HepG2 (cell line): ENCODE results near the gene VGLL4. TPM values are rescaled to one million over a fixed set of nuclear protein-coding genes. Genes with fewer than 3 reads are reported as not detected.

Experiments
- ATAC-seq: fragments of 200-7000 bp; cut with Tn5 transposase; 3 replicates; pipeline ENCODE4 v1.9.1; 2020; ENCODE audit warnings: mild to moderate bottlenecking, moderate library complexity
- BruUV-seq: library from RNA; stranded (reverse); fragments of 400-500 nt; replicated peaks from 2 replicates; lab custom pipeline; 2021; lab: Mats Ljungman, UMichigan
- CTCF ChIA-PET: fragments of 300-600 bp; formaldehyde crosslinking; extraction: SDS; loops from one replicate; lab custom pipeline; 2021; ENCODE audit warnings: low total read pairs, inconsistent platforms, low intra/inter-chr PET ratio; lab: Yijun Ruan, JAX
- POLR2A ChIA-PET: fragments of 350-600 bp; sonication (Branson Sonifier 250); formaldehyde crosslinking; loops from one replicate; lab custom pipeline; 2020; ENCODE audit warnings: antibody characterized with exemption, inconsistent platforms; lab: Yijun Ruan, JAX
- DNase-seq: peaks from one replicate; pipeline ENCODE4 v3.0.0-alpha.2; 2015; ENCODE audit warnings: low spot score
- FAIRE-seq: peaks from 3 replicates; lab custom pipeline; 2011; peaks lifted over from hg19 to GRCh38; lab: Jason Lieb, UNC
- H2AFZ ChIP-seq: one replicate; pipeline ENCODE4 v1.6.1; 2011; ENCODE audit warnings: low read length, inconsistent platforms
- H3K27ac ChIP-seq: fragments of 300-600 bp; 3 replicates; pipeline ENCODE4 v1.8.0; 2011; ENCODE audit warnings: mixed run types, mild to moderate bottlenecking, mixed read lengths, low read length, inconsistent platforms; ENCODE audit not compliant: insufficient read depth; ENCODE audit errors: extremely low read length
- H3K27me3 ChIP-seq, 2 experiments: fragments of 200-600 bp in 1 of 2; 2 replicates in 1 of 2; 3 replicates in 1 of 2; pipeline versions ENCODE4 v1.6.0 to v1.8.0; 2011; ENCODE audit warnings: low read length in 2 of 2, mild to moderate bottlenecking in 2 of 2, moderate library complexity in 2 of 2, inconsistent platforms in 1 of 2; ENCODE audit not compliant: insufficient read depth in 2 of 2, control insufficient read depth in 1 of 2
- H3K36me3 ChIP-seq, 2 experiments: fragments of 200-600 bp in 1 of 2; replicated peaks in 1 of 2; 2 replicates in 1 of 2; 3 replicates in 1 of 2; pipeline versions ENCODE4 v1.5.1 to v1.8.0; 2011; ENCODE audit warnings: low read length in 2 of 2, inconsistent platforms in 1 of 2; ENCODE audit not compliant: insufficient read depth in 2 of 2, control insufficient read depth in 1 of 2
- H3K4me1 ChIP-seq: 2 replicates; pipeline ENCODE4 v1.5.1; 2012; ENCODE audit warnings: low read length, inconsistent platforms; ENCODE audit not compliant: insufficient read depth
- H3K4me2 ChIP-seq: 2 replicates; pipeline ENCODE4 v1.6.0; 2011; ENCODE audit warnings: low read depth, low read length, inconsistent platforms
- H3K4me3 ChIP-seq, 3 experiments: fragments of 200-600 bp in 1 of 3; sonication (generic), shearing (Covaris generic) in 1 of 3; replicated peaks in 1 of 3; 2 replicates each; pipeline ENCODE4 v1.5.1; 2011 to 2016; ENCODE audit warnings: low read length in 3 of 3, inconsistent platforms in 2 of 3, low read depth in 2 of 3, mild to moderate bottlenecking in 2 of 3, control low read depth in 1 of 3, mixed read lengths in 1 of 3; ENCODE audit not compliant: insufficient read depth in 1 of 3
- H3K79me2 ChIP-seq: one replicate; pipeline ENCODE4 v1.6.1; 2011; ENCODE audit warnings: low read length, inconsistent platforms; ENCODE audit not compliant: insufficient read depth
- H3K9ac ChIP-seq: 2 replicates; pipeline ENCODE4 v1.6.0; 2011; ENCODE audit warnings: mild to moderate bottlenecking, low read depth, low read length, inconsistent platforms; ENCODE audit not compliant: insufficient read depth
- H3K9me3 ChIP-seq: 2 replicates; pipeline ENCODE4 v1.5.1; 2012; ENCODE audit warnings: mild to moderate bottlenecking, low read length
- H4K20me1 ChIP-seq: 2 replicates; pipeline ENCODE4 v1.6.0; 2011; ENCODE audit warnings: inconsistent platforms, mild to moderate bottlenecking, low read length, moderate library complexity; ENCODE audit not compliant: insufficient read depth
- AGO2 ChIP-seq: fragments of 200-400 bp; formaldehyde crosslinking; optimal IDR thresholded peaks from 2 replicates; pipeline ENCODE3; 2017; ENCODE audit warnings: mild to moderate bottlenecking, low read depth, low read length, moderate library complexity
- HHEX ChIP-seq: IDR thresholded peaks from 2 replicates; pipeline ENCODE4 v1.6.1; 2016; ENCODE audit warnings: control low read depth
- MAF1 ChIP-seq: sonication (generic); formaldehyde crosslinking; IDR thresholded peaks from 2 replicates; pipeline ENCODE4 v1.5.0; 2020; ENCODE audit warnings: missing genetic modification reagents, borderline replicate concordance
- NR2F2 ChIP-seq: IDR thresholded peaks from 2 replicates; pipeline ENCODE4 v1.6.1; 2012; ENCODE audit warnings: low read depth, inconsistent platforms, borderline replicate concordance
- RBM22 ChIP-seq: fragments of 200-400 bp; formaldehyde crosslinking; optimal IDR thresholded peaks from 2 replicates; pipeline ENCODE3; 2017; ENCODE audit warnings: mild to moderate bottlenecking, low read length, moderate library complexity
- SUZ12 ChIP-seq: fragments of 150-350 bp; IDR thresholded peaks from 2 replicates; pipeline ENCODE4 v1.6.1; 2014; ENCODE audit warnings: low read depth, low read length
- ZNF253 ChIP-seq: sonication (generic); formaldehyde crosslinking; IDR thresholded peaks from 2 replicates; pipeline ENCODE4 v1.8.0; 2022; ENCODE audit warnings: mild to moderate bottlenecking, missing genetic modification reagents, borderline replicate concordance
- ZNF788 ChIP-seq: sonication (generic); formaldehyde crosslinking; IDR thresholded peaks from 2 replicates; pipeline ENCODE4 v1.5.0; 2020; ENCODE audit warnings: mild to moderate bottlenecking, missing genetic modification reagents, borderline replicate concordance
- WGBS: methylation state at CpG from one replicate; pipeline ENCODE4 v1.1.6; 2017; ENCODE audit warnings: low lambda C conversion rate; 5-methylcytosine and 5-hydroxymethylcytosine counted together
- in situ Hi-C: cut with HindIII; loops from 2 replicates; pipeline ENCODE4 v1.10.0; 2017; ENCODE audit warnings: low pct_unique_long_range_greater_than_20kb; ENCODE audit not compliant: extremely low pct_ligation_motif_present
- intact Hi-C: fragments of 100-400 bp; cut with micrococcal nuclease; formaldehyde crosslinking; loops from one replicate; pipeline ENCODE4 v1.10.0; 2022; ENCODE audit not compliant: unreplicated experiment
- polyA plus RNA-seq, 8 experiments: library from polyadenylated mRNA; depleted of rRNA in 3 of 8; stranded (reverse) in 7 of 8; unstranded in 1 of 8; fragments of >200 nt; fragmentation: Illumina TruSeq in 4 of 8; extraction: Trizol in 4 of 8; gene quantifications; 2 replicates each; pipeline versions ENCODE4 v1.2.1 to v1.2.3, GENCODE V29; 2011 to 2016; ENCODE audit warnings: low read depth in 4 of 8, missing spikeins in 1 of 8, mixed read lengths in 1 of 8; ENCODE audit not compliant: insufficient read depth in 1 of 8
- total RNA-seq, 5 experiments: library from RNA; depleted of rRNA; stranded (reverse); fragments of >200 nt; fragmentation: Illumina TruSeq; extraction: Trizol; gene quantifications; 2 replicates each; pipeline ENCODE4 v1.2.3, GENCODE V29; 2016; ENCODE audit warnings: low read depth in 1 of 5
- TF ChIP-seq, protein P1 (sequence below): sonication (generic); formaldehyde crosslinking; IDR thresholded peaks from 2 replicates; pipeline ENCODE4 v1.5.1; 2020; ENCODE audit warnings: missing genetic modification reagents, mild to moderate bottlenecking, borderline replicate concordance
- TF ChIP-seq, protein P2 (sequence below): sonication (generic); formaldehyde crosslinking; IDR thresholded peaks from 2 replicates; pipeline ENCODE4 v1.4.0; 2020; ENCODE audit warnings: mild to moderate bottlenecking, missing genetic modification reagents
- TF ChIP-seq, protein P3 (sequence below): sonication (generic); formaldehyde crosslinking; IDR thresholded peaks from 2 replicates; pipeline ENCODE4 v1.4.0; 2020; ENCODE audit warnings: missing genetic modification reagents

VGLL4 gene
- total and polyA plus RNA-seq, 2 of the 13 experiments (the other 11 are each of a cell fraction or from before 2014, with no cell fraction given) = 23.2 to 39.0 TPM

DNA sequence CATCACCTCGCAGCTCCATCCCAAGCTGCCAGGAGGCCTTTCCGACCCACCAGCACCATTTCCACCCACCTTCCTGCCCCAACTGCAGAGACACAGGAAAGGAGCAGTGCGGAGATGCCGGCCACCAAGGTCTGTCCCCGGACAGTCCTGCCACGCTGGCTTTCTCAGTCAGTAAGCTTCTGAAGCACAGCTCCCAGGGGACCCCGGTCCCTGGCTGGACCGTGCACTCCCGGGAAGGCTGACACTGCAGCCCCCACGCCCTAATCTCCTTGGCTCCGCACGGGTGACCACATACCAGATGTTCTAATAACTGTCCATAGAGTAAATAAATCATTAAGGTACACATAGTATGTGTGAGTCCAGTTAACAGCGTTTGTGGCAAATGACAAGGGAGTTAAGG, 73.5 kb downstream of the VGLL4 start:
- H4K20me1 ChIP-seq = peaks cover 42% of the 10 kb centered on the region; the same call in 1 of the 2 replicates
- no peak overlapping the region for H3K4me2 ChIP-seq
- no peaks in the 10 kb centered on the region for H3K9me3 ChIP-seq
- no peak overlapping the region for H2AFZ ChIP-seq
- H3K4me3 ChIP-seq = no peak overlapping the region
- peaks cover 74% of the 10 kb centered on the region for H3K79me2 ChIP-seq
- no peak for DNase-seq
- no TSS peak for BruUV-seq
- no peaks in the 10 kb centered on the region for H3K4me1 ChIP-seq
- H3K27me3 ChIP-seq = no peaks in the 10 kb centered on the region
- 93% methylated on average over 13 of the region's 13 CpGs for WGBS
- intact Hi-C loops (no loop called here), in situ Hi-C loops (no loop called here)
- no peak for FAIRE-seq
- ATAC-seq = no peak
- no peak overlapping the region for H3K27ac ChIP-seq
- ChIA-PET CTCF (no interaction called here), POLR2A (no interaction called here)
- H3K36me3 ChIP-seq = peaks cover 26 to 78% of the 10 kb centered on the region in 2 experiments
- no peak overlapping the region for H3K9ac ChIP-seq
- TF ChIP-seq, protein P1, sequence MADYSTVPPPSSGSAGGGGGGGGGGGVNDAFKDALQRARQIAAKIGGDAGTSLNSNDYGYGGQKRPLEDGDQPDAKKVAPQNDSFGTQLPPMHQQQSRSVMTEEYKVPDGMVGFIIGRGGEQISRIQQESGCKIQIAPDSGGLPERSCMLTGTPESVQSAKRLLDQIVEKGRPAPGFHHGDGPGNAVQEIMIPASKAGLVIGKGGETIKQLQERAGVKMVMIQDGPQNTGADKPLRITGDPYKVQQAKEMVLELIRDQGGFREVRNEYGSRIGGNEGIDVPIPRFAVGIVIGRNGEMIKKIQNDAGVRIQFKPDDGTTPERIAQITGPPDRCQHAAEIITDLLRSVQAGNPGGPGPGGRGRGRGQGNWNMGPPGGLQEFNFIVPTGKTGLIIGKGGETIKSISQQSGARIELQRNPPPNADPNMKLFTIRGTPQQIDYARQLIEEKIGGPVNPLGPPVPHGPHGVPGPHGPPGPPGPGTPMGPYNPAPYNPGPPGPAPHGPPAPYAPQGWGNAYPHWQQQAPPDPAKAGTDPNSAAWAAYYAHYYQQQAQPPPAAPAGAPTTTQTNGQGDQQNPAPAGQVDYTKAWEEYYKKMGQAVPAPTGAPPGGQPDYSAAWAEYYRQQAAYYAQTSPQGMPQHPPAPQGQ (CRISPR knock-in tag) = no peak
- peak; percentile 19 for TF ChIP-seq RBM22
- peak; percentile 21 for TF ChIP-seq AGO2
- no peak for TF ChIP-seq SUZ12
- TF ChIP-seq ZNF253 (CRISPR knock-in tag) = no peak
- no peak for TF ChIP-seq HHEX (CRISPR knock-in tag)

DNA sequence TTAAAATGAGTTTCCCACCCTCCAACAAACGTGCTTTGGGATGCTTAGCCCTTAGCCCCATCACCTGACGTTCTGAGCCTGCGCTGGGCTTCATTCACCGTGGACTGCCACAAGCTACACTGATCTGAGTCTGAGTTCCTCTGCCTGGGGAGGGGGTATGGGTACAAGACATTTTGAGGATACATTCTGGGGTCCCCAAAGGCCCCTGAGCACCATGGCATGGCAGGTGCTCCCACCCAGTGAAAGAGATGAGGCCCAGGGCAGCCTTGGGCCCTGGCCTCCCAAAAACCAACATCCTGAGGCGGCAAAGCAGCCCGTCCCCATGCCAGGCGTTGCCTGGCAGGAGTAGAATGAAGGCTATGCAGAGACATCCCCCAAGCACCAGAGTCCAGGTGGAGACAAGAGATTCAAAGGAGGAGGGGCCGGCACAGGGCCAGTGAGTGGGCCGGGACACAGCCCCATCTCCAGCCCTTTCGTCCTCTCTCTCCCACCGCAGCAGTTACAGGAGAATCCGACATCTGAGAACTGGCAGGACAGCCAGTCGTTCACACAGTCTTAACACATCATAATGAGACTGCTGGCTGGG, 74.5 kb downstream of the VGLL4 start:
- peaks cover 23 to 78% of the 10 kb centered on the region in 2 experiments; a peak in 4 of 5 replicates for H3K36me3 ChIP-seq
- ATAC-seq = no peak
- FAIRE-seq = no peak
- H3K27me3 ChIP-seq = no peaks in the 10 kb centered on the region
- in situ Hi-C loops (no loop called here), intact Hi-C loops (no loop called here)
- CTCF ChIA-PET = no interaction called here
- H3K4me2 ChIP-seq = no peak overlapping the region
- no peak overlapping the region for H2AFZ ChIP-seq
- H3K79me2 ChIP-seq = peaks cover 73% of the 10 kb centered on the region
- no peak for DNase-seq
- no peaks in the 10 kb centered on the region for H3K4me1 ChIP-seq
- H4K20me1 ChIP-seq = peaks cover 40% of the 10 kb centered on the region; the same call in 1 of the 2 replicates
- no peak overlapping the region for H3K4me3 ChIP-seq
- WGBS = 97% methylated on average over 11 of the region's 13 CpGs
- no peaks in the 10 kb centered on the region for H3K9me3 ChIP-seq
- POLR2A ChIA-PET = no interaction called here
- no peak overlapping the region for H3K9ac ChIP-seq
- H3K27ac ChIP-seq = no peak overlapping the region
- no TSS peak for BruUV-seq
- TF ChIP-seq, protein P2, sequence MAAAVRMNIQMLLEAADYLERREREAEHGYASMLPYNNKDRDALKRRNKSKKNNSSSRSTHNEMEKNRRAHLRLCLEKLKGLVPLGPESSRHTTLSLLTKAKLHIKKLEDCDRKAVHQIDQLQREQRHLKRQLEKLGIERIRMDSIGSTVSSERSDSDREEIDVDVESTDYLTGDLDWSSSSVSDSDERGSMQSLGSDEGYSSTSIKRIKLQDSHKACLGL (CRISPR knock-in tag) = no peak
- TF ChIP-seq, protein P3, sequence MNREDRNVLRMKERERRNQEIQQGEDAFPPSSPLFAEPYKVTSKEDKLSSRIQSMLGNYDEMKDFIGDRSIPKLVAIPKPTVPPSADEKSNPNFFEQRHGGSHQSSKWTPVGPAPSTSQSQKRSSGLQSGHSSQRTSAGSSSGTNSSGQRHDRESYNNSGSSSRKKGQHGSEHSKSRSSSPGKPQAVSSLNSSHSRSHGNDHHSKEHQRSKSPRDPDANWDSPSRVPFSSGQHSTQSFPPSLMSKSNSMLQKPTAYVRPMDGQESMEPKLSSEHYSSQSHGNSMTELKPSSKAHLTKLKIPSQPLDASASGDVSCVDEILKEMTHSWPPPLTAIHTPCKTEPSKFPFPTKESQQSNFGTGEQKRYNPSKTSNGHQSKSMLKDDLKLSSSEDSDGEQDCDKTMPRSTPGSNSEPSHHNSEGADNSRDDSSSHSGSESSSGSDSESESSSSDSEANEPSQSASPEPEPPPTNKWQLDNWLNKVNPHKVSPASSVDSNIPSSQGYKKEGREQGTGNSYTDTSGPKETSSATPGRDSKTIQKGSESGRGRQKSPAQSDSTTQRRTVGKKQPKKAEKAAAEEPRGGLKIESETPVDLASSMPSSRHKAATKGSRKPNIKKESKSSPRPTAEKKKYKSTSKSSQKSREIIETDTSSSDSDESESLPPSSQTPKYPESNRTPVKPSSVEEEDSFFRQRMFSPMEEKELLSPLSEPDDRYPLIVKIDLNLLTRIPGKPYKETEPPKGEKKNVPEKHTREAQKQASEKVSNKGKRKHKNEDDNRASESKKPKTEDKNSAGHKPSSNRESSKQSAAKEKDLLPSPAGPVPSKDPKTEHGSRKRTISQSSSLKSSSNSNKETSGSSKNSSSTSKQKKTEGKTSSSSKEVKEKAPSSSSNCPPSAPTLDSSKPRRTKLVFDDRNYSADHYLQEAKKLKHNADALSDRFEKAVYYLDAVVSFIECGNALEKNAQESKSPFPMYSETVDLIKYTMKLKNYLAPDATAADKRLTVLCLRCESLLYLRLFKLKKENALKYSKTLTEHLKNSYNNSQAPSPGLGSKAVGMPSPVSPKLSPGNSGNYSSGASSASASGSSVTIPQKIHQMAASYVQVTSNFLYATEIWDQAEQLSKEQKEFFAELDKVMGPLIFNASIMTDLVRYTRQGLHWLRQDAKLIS (CRISPR knock-in tag) = no peak
- TF ChIP-seq ZNF788 (CRISPR knock-in tag) (no peak), MAF1 (no peak), NR2F2 (no peak)
